HG03064 (cell line): Measurements from ENCODE around the gene PRKAG2.

ENCODE experiments used
- ATAC-seq: cut with Tn5 transposase; IDR thresholded peaks from one replicate; pipeline ENCODE4 v1.9.1; 2021; ENCODE audit warnings: low read depth; ENCODE audit not compliant: unreplicated experiment

Gene PRKAG2

DNA sequence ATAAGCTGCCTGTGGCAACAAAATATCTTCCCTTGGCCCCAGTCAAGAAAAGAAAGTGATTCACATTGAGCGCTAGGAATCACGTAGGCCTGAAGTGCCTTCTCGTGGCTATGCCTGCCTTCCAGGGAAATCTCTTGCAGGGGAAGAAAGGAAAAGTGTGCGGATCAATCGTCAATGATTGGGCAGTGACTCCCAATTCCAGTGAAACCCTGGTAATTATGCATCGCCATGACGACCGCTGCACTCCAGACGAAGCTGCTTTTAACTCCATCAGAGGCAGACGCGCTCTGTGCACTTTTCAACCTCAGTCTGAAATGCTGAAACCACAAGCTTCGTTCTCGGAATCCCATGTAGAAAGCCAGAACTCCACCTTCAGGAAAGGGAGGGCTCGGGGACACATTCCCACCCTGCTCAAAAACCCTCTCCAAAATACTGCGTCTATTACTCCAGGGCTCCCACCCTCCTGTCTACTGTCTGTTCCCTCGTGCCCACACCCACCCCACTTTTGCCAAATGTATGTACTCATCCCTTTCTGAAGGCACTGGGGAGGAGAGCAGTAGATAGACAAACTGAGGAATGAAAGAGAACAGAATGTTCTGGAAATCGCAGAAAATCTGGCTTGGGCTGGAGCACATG, 24.2 kb upstream of the PRKAG2 start:
- no peak for ATAC-seq

DNA sequence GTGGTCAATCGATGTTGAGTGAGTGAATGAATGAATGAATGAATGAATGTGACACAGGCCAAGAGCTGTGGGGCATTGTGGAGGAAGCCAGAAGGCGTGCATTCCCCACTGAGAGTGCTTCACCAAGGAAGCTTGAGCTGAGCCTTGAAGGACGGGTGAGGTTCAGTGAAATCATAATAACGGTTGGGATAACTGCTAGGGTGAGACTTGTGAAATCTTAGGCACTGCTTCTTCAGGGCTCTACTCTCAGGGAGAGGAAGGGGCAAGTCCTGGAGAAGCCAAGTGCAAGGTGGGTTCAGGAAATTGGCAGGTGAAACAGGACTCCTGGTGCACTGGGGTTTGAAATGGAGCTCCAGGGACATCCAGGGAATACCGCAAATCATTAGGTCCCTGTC, 23.7 kb upstream of the PRKAG2 start:
- no peak for ATAC-seq

DNA sequence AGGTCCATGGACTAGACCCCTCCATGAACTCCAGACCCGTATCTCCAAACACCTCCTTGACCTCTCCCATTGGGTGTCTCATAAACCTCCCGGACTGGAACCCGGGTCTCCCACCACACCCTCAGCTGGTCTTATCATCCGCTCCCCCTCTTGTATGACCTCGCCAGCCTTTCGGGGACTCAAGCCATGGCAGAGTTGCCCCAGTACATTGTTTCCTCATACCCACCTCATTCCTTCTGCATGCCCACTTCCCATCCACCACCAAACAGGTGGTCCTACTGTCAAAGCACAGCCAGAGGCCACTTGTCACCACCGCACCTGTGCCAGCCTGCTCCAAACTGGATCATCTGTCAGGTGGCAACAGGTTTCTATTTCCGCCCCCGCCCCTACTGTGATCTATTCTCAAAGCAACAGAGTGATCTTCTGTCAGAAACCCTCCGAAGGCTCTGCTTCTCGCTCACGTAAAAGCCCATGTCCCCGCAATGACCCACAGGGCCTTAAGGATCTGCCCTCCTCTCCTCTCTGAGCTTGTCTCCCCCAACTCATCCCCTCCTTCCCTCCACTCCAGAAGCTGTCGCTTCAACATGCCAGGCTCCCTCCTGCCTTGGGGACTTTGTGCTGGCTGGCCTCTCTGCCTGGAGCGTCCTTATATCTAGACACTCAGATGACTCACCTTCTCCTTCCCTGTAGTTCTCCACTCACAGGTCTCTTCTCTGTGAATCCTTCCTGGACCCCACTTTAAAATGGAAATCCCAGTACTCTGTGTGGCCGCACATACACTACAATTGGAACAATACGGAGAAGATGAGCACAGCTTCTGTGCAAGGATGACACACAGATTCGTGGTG, 22.8 kb upstream of the PRKAG2 start:
- no peak for ATAC-seq

DNA sequence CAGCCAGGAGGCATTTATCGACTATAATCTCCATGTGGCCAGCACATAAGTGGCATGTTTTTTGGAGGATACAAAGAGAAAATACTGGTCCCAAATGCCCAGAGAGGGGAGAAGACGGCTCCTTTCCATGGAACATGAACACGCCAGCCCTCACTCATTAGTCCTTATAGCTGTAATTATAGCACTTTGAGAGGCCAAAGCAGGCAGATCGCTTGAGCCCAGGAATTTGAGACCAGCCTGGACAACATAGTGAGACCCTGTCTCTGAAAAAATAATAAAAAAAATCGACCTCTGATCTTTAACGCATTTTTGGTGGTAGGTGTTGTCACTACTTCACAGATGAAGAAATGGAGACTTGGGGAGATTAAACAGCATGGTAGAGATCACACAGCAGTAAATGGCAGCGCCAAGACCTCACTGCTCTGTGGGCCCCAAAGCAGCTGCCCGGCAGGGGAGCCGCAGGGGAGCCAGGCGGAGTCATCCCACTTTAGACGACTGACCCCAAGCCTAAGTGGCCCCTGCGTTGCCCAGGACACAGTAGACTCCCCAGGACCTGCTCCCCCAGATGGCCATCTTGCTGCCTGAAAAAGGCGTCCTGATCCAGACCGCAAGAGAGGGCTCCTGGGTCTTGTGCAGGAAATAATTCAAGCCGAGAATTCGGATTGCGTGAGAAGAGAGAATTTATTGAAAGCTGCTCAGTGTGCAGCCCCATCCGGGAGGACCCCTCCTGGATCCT, 21.2 kb upstream of the PRKAG2 start:
- no peak for ATAC-seq

DNA sequence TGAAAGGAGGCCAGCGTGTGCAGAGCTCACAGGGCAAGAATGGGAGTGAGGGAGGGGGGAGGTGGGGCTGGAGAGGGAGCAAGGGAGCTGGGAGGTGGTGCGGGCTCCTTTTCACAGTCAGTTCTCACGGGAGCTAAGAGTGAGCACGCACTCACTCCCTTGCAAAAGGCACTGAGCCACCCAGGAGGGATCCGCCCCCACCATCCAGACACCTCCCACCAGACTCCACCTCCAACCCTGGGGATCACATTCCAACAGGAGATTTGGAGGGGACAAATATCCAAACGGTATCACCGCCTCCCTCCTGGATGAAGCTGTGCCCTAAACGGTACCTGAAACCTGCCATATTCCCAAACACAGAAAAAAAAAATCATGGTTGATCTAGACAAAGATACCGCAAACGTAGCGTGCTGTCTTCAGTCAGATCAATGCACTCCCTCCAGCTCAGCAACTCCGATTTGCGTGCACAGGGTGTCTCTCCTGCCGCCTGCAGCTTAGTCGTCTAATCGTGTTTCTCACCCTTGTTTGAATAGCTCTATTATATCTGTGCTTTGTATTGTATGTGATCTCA, 20.3 kb upstream of the PRKAG2 start:
- ATAC-seq: no peak

DNA sequence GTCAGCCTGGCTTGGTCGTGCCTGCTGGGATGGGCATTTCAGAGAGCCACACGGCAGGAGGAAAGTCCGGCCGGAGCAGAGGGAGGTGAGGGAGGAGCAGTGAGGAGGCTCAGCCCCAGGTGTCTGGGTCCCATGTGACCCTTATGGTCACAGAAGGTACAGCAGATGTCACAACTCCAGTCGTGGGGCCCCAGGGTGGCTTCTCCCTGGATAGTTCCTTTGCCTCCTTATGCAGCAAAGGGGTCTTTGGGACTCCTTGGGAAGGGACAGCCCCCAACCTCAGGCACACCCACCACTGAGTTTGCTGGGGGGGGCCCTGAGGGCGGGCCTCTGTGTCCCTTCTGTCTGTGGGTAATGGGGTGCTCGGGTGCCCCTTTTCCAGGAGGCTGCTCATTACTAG, 19.6 kb upstream of the PRKAG2 start:
- no peak for ATAC-seq

GRCh38 chr7:151896086-151896485, 19.2 kb upstream of the PRKAG2 start:
- no peak for ATAC-seq

DNA sequence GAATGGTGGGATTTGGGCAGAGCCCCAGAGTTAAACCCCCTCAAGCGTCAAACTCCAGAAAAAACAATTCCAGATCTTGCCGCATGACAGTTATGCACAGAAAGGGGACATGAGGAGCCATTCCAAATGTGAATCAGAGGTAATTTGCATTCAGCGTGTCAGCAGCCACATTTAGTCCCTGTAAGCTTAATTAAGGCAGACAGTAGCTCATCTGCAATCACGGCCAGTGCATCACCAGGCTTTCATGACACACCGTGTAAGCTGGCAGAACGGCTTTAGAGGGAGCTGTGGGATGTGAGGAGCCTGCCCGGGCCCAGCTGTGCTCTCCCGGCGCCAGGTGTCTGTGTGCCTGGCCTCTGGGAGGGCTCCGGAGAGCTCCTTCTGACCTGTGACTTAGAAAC, 18.7 kb upstream of the PRKAG2 start:
- ATAC-seq: no peak

DNA sequence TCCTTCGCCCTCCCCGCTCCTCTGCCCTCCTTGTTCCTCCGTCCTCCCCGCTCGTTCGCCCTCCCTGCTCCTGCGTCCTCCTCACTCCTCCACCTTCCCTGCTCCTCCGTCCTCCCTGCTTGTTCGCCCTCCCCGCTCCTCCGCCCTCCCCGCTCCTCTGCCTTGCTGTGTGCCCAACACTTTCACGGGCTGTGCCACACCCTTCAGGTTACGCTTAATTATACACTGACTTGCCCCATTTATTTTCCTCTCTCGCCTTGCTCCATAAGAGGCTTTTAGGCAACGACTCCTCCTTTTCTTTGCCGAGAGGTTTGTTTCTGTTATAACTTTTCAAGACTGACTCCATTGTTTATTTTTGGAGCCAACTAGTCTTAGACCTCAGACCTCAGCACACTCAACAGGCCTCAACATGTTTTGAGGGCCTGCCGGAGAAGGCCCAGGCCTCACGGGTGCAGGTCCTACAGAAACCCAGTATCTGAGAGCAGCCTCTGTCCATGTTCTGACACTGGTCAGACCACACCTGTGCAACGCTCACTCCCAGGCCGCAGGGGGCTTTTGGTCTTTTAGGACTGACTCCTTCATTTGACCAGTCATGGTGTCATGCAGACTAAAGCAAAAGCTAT, 18.2 kb upstream of the PRKAG2 start:
- ATAC-seq: no peak

DNA sequence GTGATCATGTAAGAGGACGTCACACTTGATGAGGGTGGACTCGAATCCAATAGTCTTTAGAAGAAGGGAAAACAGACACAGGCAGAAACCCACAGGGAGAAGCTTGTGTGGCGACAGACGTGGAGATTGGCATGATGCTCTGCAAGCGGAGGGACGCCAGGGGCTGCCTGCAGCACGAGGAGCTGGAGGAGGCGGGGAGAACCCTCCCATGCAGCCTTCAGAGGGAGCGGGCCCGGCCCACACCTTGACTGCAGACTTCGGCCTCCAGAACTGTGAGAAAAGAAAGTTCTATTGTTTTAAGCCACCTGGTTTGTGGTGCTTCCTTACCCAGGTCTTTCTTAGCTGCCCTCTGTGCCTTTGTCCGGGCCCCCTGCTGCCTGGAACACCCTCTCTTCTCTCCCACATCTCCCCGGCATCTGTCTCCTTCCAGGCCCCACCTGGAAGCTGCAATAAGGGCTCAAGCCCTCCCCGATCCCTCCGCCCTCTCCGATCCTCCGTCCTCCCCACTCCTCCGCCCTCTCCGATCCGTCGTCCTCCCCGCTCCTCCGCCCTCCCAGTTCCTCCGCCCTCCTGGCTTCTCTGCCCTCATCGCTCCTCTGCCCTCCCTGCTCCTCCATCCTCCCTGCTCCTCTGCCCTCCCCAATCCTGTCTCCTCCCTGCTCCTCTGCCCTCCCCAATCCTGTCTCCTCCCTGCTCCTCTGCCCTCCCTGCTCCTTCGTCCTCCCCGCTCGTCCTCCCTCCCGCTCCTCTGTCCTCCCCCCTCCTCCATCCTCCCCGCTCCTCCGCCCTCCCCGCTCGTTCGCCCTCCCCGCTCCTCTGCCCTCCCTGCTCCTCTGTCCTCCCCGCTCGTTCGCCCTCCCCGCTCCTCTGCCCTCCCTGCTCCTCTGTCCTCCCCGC, 17.4 kb upstream of the PRKAG2 start:
- no peak for ATAC-seq

DNA sequence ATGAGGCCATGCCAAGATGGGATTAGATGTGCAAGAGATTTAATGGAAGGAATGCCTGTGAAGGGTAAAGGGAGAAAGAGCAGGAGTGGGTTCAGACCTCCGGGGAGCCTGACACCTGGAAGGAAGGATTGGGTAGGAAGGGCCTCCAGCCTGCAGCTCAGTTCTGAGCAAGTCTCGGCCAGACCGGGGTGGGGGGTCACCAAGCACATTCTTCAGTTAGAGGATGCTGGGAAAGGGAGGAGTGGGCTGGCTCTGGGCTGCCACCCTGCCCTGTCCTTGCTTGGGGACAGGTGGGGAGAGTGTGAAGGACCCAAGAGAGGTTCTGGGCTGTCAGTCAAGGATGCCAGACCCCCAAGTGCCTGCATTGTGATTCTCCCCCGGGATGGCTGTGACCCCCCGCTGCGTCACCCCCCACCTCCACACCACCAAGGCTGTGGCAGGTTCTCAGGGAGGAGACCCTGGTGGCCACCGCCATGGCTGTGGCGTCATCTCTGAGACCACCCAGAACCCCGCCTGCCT, 16.5 kb upstream of the PRKAG2 start:
- ATAC-seq: no peak

- no peak for ATAC-seq
These were observed 14.8 kb upstream of the PRKAG2 start for GRCh38 chr7:151891753-151892152.

GRCh38 chr7:151891182-151891581, 14.3 kb upstream of the PRKAG2 start:
- ATAC-seq: no peak

GRCh38 chr7:151890355-151891004, 13.6 kb upstream of the PRKAG2 start:
- ATAC-seq: no peak

GRCh38 chr7:151889406-151890354, 12.8 kb upstream of the PRKAG2 start:
- no peak for ATAC-seq

GRCh38 chr7:151888079-151889067, 11.5 kb upstream of the PRKAG2 start:
- ATAC-seq: no peak

- no peak for ATAC-seq
These were observed 9.9 kb upstream of the PRKAG2 start for GRCh38 chr7:151886783-151887182.
